Measurements from ENCODE around the gene B4GALT2. TPM values are rescaled to one million over a fixed set of nuclear protein-coding genes. Genes with fewer than 3 reads are reported as not detected.

B4GALT2 gene
- total and polyA plus RNA-seq, 9 of the 15 experiments (the other 6 are each of a cell fraction or from before 2014, with no cell fraction given) = 1.3 to 86.8 (median 43.8) TPM

DNA sequence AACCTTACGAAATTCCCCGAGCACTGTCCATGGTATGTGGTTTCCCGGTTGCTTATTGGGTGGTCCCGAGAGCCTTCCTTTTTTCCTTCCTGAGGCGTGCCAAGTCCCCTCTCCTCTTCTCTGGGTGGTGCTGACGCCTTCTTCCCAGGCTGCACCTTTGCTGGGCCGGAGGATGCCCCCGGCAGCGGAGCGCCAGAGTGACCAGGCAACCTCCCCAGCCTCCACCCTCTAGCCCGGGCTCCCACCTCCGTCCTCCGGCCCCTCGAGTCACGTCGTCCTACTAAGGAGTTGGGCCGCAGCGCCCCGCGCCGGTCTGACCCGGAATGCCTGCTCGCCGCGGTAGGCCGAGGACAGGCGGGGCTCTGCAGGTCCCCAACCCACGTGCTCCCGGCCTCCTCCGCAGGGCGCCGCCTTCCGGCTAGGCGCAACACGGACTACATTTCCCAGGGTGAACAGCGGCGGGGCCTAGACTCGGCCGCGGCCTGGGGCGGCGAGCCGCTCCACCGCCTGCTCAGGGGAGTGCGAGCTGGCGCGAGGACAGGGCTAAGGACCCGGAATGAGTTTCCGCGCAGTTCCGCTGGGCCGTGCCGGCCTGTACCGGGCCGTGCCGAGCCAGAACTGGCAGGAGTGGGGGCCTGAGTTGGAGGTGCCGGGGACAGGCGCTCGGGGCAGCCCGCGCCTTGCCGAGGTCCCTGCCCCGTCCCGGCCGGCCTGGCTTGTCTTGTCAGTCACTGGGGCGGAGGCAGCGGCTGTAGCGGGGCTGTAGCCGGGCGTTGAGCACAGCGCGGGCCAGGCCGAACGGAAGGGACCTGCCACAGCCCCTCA, 32.6 kb upstream of the B4GALT2 start, which contains the start of gene IPO13 (continued):
- TF ChIP-seq RBM25 (IDR thresholded peaks at IDR 0.05; ENCODE audit: low read depth, low read length, severe bottlenecking) = no peak
- TF ChIP-seq MIER1 (IDR thresholded peaks at IDR 0.05; ENCODE audit: low read depth) = peak; percentile 95
- TF ChIP-seq, protein P1, sequence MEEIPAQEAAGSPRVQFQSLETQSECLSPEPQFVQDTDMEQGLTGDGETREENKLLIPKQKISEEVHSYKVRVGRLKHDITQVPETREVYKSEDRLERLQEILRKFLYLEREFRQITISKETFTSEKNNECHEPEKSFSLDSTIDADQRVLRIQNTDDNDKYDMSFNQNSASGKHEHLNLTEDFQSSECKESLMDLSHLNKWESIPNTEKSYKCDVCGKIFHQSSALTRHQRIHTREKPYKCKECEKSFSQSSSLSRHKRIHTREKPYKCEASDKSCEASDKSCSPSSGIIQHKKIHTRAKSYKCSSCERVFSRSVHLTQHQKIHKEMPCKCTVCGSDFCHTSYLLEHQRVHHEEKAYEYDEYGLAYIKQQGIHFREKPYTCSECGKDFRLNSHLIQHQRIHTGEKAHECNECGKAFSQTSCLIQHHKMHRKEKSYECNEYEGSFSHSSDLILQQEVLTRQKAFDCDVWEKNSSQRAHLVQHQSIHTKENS (CRISPR knock-in tag; IDR thresholded peaks at IDR 0.05) = no peak
- TF ChIP-seq RAD21 (CRISPR knock-in tag; conservative IDR thresholded peaks at IDR 0.05 in 1 of 2, IDR thresholded peaks at IDR 0.05 in 1 of 2) = peak; percentile 67 to 76
- no peak for TF ChIP-seq NFYB (IDR thresholded peaks at IDR 0.05; ENCODE audit: extremely low read depth, insufficient read length)
- TF ChIP-seq, protein P2, sequence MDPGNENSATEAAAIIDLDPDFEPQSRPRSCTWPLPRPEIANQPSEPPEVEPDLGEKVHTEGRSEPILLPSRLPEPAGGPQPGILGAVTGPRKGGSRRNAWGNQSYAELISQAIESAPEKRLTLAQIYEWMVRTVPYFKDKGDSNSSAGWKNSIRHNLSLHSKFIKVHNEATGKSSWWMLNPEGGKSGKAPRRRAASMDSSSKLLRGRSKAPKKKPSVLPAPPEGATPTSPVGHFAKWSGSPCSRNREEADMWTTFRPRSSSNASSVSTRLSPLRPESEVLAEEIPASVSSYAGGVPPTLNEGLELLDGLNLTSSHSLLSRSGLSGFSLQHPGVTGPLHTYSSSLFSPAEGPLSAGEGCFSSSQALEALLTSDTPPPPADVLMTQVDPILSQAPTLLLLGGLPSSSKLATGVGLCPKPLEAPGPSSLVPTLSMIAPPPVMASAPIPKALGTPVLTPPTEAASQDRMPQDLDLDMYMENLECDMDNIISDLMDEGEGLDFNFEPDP (CRISPR knock-in tag; IDR thresholded peaks at IDR 0.05) = 0 out of 2 replicates have a peak, but pooled peaks have one; percentile 11
- TF ChIP-seq PRMT5 (CRISPR knock-in tag; IDR thresholded peaks at IDR 0.05) = no peak
- peak; percentile 97; the same call in 1 of the 2 replicates for TF ChIP-seq KAT7 (CRISPR knock-in tag; IDR thresholded peaks at IDR 0.05; ENCODE audit: borderline replicate concordance)
- TF ChIP-seq, protein P3, sequence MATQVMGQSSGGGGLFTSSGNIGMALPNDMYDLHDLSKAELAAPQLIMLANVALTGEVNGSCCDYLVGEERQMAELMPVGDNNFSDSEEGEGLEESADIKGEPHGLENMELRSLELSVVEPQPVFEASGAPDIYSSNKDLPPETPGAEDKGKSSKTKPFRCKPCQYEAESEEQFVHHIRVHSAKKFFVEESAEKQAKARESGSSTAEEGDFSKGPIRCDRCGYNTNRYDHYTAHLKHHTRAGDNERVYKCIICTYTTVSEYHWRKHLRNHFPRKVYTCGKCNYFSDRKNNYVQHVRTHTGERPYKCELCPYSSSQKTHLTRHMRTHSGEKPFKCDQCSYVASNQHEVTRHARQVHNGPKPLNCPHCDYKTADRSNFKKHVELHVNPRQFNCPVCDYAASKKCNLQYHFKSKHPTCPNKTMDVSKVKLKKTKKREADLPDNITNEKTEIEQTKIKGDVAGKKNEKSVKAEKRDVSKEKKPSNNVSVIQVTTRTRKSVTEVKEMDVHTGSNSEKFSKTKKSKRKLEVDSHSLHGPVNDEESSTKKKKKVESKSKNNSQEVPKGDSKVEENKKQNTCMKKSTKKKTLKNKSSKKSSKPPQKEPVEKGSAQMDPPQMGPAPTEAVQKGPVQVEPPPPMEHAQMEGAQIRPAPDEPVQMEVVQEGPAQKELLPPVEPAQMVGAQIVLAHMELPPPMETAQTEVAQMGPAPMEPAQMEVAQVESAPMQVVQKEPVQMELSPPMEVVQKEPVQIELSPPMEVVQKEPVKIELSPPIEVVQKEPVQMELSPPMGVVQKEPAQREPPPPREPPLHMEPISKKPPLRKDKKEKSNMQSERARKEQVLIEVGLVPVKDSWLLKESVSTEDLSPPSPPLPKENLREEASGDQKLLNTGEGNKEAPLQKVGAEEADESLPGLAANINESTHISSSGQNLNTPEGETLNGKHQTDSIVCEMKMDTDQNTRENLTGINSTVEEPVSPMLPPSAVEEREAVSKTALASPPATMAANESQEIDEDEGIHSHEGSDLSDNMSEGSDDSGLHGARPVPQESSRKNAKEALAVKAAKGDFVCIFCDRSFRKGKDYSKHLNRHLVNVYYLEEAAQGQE (IDR thresholded peaks at IDR 0.05; ENCODE audit: borderline replicate concordance) = peak; percentile 99
- TF ChIP-seq, protein P3 (CRISPR knock-in tag; IDR thresholded peaks at IDR 0.05; ENCODE audit: low read depth) = peak; percentile 95
- TF ChIP-seq, protein P4, sequence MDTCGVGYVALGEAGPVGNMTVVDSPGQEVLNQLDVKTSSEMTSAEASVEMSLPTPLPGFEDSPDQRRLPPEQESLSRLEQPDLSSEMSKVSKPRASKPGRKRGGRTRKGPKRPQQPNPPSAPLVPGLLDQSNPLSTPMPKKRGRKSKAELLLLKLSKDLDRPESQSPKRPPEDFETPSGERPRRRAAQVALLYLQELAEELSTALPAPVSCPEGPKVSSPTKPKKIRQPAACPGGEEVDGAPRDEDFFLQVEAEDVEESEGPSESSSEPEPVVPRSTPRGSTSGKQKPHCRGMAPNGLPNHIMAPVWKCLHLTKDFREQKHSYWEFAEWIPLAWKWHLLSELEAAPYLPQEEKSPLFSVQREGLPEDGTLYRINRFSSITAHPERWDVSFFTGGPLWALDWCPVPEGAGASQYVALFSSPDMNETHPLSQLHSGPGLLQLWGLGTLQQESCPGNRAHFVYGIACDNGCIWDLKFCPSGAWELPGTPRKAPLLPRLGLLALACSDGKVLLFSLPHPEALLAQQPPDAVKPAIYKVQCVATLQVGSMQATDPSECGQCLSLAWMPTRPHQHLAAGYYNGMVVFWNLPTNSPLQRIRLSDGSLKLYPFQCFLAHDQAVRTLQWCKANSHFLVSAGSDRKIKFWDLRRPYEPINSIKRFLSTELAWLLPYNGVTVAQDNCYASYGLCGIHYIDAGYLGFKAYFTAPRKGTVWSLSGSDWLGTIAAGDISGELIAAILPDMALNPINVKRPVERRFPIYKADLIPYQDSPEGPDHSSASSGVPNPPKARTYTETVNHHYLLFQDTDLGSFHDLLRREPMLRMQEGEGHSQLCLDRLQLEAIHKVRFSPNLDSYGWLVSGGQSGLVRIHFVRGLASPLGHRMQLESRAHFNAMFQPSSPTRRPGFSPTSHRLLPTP (IDR thresholded peaks at IDR 0.05; ENCODE audit: borderline replicate concordance, extremely low read depth, insufficient read length) = no peak

All from K562 (cell line).